Medulla oblongata (tissue), 1 donor: ENCODE measurements around the gene PDE7B.
"Not testable (repeated sequence)": the region's sequence is repeated elsewhere in the genome, so short reads cannot be mapped to it uniquely, and the experiment has no call there.

ENCODE experiments used
- DNase-seq: peaks from one replicate; pipeline ENCODE4 v3.0.0-alpha.2; 2015; ENCODE audit errors: extremely low spot score

The PDE7B gene

DNA sequence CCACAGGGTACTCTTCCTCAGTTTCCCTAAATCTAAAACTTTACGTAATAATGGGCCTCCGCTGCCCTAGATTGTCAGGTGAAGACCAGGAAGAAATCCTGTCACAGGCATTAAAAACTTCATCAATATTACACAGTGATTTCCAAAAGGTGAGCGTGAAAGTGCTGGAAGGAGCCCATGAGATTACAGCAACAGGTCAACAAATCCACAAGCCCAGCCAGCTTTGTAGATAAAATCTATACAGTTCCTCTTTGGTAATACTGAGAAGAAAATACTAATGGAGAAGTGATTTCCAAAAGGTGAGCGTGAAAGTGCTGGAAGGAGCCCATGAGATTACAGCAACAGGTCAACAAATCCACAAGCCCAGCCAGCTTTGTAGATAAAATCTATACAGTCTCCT lies 254.3 kb downstream of the PDE7B start:
- DNase-seq = not testable (repeated sequence)

DNA sequence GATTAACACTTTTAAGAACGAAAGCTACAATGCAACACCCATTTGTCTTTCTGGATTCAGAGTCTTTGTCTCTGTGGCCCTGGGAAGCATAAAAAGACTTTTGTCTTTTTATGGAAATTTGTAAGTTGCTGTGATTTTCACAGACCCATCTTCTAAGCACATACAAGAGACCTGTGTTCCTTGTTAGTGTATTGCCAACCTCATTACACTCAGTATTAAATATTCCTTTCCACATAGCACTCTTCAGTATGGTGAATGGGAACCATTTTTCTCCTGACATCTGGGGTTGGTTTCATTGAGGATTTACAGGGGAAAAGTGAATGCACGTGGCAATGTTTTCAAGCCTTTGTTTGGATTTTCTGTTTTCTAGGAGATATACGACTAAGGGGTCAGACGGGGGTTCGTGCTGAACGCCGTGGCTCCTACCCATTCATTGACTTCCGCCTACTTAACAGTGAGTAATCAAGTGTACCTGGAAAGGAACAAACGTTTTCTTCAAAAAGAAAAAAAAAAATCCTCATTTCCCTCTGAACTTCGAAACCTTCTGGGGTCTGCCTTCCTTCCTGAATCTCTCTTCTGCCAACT lies 257.0 kb downstream of the PDE7B start:
- DNase-seq = no peak

DNA sequence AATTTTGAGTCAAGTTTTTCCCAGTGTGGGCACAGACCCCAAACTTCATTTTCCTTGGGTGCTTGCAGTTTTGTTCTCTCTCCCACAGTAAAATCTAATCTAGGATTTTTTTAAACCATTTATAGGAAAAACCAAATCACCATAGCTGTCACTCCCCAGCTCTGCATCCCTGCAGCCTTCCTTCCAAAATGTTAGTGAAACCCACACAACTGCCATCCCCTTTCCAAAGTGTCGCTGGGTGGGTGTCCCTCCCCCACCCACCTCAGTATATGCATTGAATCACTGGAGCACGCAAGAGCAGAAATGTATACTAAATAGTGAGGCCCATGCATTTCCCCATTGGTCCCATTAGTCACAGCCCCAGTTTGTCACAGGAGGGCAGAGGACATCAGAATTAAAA lies 260.3 kb downstream of the PDE7B start:
- no peak for DNase-seq

DNA sequence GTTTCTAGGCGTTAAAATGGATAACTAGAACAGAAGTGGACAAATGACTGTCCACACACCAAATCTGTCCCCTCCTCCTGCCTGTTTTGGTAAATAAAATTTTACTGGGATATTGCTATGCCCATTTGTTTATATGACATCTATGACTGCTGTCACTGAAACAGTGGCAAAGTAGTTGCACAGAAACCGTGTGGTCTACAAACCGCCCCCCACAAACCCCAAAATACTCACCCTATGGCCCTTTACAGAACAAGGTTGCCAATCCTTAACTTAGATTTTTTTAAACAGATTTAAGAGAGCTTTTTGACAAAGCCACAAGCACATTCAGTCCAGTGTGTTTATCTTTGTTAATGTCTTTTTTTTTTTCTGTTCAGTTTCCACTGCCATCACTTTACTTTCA lies 260.8 kb downstream of the PDE7B start:
- DNase-seq = no peak

DNA sequence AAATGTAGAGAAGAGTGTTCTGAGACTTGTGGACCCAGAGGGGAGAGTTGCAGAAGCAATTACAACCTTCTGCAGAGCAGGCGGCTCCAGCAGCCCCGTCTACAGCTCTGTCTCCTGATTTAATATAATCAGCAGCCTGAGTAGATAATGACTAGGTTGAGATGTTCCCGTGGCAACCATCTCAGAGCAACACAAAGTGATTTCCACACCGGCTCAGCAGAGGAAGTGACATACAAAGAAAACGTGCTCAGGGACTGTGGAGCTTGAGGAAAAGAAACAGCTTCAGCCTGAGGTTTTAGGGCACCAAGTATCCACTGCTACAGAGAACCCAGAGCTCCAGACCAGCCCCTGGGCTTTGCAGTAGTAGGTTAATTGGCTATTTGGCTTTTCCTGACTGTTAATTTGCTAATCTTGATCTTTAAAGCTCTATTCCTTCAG lies 262.3 kb downstream of the PDE7B start:
- DNase-seq = no peak

DNA sequence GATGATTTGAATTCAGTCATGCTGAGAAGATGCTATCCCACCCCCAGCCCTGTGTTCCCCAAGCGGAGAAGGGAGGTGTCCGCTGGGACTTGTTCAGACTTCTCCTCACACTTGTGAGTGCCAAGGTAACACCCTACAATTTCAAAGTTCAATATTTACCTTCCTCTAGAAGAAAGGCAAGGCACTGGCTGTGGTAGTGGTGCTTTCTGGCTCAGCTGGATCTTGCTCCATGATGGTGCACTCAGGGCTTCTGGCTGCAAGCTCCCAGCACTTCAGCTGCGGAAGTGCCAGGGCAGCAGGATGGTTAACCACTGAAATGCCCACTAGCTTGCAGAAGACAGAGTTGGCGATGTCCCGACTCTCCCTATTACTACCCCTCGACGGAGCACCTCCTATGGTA lies 263.2 kb downstream of the PDE7B start:
- DNase-seq = no peak

DNA sequence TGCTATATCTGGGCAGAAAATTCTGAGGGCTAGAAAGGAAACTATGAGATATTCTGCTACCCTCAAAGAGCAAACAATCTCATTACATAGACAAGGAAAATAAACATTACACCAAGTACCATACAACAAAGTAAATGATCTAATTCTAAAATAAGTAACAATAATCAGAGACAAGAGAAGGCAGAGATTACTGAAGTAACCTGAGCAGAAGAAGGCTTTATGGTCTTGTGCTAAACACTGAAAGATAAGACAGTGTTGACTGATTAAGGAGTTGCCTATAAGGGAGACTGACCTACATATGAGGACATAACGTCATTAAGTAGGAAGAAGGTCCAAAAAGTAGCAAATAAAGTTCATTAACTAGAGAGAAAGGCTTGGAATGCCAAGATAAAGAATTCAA lies 264.4 kb downstream of the PDE7B start:
- DNase-seq = no peak

DNA sequence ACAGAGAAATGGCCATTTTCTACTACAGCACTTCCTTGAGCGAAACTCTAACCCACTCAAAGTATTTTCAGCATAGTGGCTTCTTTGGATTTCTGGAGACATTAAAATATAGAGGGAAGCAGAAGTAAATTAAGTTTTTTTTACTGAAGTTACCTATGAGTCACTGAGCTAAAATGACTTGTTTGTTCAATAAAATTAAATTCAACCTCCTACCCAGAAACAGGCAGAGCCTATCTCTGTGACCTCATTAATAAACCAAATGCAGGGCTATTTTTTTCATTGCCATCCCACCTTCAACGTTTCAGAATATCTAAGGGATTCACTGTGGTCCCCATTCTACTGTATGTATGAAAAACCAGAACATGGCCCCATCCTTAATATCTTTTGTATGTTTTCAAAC lies 265.6 kb downstream of the PDE7B start:
- no peak for DNase-seq

DNA sequence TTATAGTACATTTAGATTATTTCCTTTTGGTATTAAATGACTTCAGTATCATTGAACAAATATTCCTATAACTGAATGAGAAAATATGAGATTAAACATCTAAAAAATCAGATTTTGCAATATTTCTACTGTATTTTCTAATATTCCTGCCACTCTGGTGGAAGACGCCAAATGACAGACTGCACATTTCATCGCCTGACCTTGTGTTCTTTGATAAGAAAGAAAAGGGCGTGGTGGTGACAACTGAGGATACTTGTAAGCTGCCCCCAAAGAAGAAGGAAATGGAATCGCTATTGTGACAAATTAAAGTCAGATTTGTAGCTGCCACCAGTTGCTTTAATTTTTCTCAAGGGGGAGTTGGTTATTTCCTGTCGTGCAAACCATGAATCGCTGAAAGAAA lies 267.3 kb downstream of the PDE7B start:
- DNase-seq = no peak

DNA sequence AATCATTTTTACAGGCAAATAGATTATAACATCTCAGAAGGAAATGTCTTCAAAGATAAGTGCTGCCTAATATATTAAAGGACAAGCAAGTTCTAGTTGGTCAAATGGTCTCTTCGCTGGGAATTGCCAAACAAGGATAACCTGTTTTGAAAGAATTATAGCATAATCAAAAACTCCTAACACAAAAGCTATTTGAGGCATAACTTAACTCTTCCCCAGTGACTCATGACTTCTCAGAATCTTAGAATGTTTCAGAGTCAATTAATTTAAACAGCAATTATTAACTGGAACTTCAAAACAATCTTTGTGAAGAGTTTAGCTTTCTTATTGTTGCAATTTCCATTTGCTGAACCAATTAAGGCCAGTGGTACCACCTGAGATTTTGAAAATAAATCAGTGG lies 272.0 kb downstream of the PDE7B start:
- DNase-seq = no peak

DNA sequence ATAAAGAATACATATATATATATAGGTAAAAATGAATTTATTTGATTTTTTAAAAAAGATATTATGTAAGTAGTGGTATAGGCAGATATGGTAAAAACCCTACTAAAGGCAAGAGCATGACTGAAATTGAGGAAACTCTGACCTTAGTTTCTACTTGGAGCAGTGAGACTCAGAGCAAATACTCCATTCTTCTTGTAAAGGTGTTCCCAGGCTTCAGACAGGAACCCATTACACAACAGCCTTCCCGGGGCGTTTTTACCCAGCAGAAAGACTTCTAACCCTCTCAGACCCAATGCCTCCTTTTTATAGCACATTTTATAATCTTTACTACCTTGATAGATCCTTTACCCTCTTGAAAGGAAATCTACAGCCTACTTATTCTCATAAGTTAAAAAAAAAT lies 274.1 kb downstream of the PDE7B start:
- DNase-seq = no peak

DNA sequence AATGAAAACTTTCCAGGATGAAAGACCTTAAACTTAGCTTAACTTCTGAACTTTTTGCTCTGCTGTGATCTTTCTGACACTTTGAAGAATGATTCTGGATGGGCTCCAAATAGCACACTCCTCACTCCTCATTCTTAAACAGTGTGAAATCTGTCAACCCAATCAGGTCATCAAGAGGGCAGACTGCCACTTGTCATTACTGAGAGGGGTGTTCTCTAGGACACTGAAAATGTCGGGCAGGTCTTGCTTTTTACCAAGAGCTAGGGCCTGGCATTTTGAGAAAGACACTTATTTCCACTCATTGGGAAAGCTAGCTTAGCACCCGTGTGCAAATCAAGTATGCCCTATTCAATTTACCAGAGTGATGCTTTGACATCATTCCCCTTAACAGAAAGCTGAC lies 276.4 kb downstream of the PDE7B start:
- no peak for DNase-seq

DNA sequence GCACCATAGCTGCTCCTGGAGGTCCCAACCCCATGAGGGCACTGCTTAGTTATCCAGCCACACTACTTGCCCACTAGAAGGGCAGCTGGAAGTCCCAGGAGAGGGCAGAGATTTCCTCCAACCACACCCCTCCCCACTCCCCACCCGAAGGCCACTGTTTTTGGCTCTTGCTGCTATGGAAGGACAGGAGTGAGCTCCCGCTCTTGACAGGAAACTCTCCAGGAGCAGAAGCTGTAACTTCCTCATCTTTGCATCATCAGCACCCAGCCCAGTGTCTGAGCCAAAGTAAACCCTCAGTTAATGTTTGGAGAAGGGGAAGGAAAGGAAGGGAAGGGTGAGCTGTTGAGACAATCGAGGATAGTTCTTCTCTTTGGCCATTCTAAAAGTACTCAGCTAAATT lies 277.9 kb downstream of the PDE7B start:
- DNase-seq = no peak

DNA sequence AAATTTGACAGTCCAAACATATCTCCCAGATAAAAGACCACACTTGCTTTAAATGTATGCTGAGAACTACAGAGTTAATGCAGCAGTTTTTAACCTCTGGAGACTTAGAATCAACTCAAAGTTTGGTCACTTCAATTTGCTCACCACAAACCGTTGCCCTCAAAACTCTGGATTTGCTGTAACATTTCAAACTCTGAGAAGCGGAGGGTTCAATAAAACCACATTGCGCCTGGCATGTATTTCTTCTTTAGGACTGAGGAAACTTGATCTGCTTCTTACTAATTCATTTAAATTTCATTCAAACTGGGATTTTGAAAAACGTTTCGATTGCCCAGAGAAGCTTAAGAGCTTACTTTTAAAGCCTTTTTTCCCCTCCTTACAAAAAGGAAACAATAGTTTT lies 282.8 kb downstream of the PDE7B start:
- no peak for DNase-seq

DNA sequence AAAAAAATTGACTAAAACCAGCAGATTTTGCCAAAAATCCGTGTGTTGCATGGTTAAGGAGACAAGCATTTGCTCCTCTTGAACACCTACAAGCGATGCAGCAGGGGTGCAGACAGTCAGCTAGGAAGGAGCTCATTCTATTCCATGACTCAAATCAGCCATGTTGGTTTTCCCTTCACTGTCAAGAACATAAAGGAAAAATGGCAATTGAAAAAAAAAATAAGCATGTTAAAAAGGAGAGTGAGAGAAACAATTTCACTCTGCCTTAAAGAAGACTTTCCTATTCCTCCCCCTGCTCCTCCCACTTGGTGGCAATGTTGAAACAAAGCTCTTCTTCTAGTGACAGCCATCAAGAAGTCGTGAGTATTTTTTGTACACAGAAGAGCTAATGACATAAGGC lies 283.2 kb downstream of the PDE7B start:
- DNase-seq = no peak

DNA sequence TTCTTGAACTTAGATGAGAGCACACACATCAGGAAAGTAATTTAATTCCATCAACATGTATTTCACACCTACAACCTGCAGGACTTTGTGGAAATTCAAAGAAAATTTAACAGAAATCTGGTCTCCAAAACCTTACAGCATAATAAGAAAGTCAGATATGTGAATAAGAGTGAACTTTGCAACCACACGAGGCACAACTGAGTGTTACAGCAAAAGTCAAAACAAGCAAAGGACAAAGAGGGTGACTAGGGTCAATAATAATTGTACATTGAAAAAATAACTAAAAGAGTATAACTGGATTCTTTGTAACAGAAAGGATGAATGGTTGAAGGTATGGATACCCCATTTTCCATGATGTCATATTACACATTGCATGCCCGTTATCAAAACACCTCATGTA lies 284.8 kb downstream of the PDE7B start:
- DNase-seq = no peak

DNA sequence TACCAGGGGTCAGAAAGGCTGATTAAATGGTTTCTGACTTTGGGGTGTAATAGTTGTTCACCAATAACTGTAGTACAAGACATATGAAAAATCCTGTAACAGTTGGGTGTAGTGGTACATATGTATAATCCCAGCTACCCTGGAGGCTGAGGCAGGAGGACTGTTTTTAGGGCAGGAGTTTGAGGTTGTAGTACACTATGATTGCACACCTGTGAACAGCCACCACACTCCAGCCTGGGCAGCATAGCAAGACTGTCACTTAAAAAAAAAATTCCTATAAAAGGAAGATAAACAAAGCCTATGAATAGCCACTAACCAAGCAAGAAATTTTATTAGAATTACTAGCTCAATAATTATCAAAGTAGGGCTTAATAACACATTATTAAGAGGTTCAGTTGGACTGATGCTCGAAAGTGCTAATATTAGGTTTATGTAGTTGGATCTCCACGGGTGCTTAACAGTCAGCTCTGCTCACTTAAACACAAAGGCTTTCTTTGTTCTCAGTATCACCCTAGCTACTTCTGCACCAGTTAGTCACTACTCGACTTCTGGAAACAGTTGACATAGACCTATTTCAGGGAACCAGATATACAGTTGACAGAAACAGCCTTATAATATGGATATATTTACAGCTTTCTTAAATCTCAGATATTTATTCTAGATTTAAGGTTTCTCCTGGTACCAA lies 285.6 kb downstream of the PDE7B start:
- peak; percentile 19 for DNase-seq

DNA sequence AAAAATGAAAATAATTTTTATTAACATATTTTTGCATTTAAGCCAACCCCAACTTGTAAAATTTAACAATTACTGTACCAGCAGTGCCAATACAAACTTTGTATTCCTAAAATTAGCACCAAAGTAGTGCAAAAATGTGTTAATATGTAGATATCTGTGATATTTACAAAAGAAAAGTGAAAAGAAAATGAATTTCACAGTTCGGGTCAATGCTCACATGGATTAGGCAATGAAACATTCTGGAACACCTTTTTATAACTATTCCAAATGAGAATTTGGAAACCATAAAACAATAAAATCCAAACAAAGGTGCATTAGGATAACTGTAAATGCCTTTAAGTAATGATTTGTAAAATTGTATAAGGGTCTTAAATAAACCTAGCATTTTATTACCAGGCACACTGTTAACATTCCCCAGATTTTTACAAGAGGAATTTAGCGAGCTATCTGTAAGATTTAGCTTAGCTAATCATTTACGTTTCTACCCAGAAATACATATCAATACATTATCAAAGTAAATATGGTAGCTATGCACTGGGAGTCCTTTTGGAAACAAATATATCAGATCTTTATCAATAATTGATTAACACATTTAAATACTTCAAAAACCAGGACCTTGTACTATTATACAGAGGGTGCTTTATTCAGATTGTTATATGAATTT lies 286.4 kb downstream of the PDE7B start:
- no peak for DNase-seq

DNA sequence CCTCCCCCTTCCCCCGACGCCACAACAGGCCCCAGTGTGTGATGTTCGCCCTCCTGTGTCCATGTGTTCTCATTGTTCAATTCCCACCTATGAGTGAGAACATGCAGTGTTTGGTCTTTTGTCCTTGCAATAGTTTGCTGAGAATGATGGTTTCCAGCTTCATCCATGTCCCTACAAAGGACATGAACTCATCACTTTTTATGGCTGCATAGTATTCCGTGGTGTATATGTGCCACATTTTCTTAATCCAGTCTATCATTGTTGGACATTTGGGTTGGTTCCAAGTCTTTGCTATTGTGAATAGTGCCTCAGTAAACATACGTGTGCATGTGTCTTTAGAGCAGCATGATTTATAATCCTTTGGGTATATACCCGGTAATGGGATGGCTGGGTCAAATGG lies 287.6 kb downstream of the PDE7B start:
- DNase-seq = not testable (repeated sequence)

DNA sequence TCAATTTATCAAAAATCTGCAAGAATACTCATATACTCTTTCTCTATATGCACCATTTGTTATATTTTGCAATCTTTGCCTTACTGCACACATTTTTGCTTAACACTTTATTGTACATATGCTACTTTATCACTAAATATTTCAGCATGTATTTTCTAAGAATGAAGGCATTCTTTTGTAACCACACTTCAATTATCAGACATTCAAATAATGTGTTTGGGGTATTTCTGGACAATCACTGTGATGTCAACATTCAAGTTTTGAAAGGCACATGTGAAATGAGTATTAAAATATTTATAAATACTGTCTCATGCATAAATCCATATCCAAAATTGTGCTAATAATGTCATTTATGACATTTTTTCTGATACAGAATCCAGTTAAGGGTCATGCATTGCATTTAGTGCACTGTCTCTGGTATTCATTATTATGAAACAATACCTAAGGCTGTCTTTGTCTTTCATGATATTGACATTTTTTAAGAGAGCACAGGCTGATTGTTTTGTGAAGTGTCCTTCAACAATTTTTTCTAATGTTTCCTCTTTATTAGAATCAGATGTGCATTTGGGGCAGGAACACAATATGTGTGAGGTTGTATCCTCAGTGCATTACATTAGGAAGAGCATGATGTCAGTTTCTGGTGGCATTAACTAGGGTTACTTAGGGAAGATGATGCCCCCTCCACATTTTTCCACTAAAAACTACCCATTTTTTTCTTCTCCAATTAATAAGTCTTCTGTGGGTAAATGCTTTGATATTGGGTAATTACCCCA lies 292.9 kb downstream of the PDE7B start:
- no peak for DNase-seq

DNA sequence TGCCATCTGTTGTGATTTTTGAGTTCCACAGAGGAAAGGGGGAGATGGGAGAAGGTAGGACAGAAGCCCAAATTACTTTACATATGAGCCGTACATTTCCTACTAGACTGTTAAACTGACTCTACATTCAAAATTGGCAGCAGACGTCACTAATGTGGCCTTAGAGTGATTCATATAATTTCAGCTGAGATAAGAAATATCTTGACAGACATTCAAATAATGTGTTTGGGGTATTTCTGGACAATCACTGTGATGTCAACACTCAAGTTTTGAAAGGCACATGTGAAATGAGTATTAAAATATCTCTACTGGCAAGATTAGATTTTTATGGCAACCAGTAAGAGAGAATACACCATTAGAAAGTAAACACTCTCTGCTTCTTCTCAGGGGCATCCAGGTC lies 294.6 kb downstream of the PDE7B start:
- DNase-seq = no peak

DNA sequence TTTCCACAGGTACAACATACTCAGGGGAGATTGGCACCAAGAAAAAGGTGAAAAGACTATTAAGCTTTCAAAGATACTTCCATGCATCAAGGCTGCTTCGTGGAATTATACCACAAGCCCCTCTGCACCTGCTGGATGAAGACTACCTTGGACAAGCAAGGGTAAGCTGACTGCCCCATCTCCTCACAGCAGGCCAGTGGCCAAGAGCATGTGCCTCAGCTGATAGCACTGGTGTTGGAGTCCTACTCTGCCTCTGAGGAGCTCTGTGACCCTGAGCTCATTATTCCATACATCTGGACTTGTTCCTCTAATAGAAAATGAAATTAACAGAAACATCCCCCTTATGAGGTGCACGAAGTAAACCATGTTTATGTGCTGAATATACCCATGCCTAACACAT lies 295.8 kb downstream of the PDE7B start:
- DNase-seq = no peak

DNA sequence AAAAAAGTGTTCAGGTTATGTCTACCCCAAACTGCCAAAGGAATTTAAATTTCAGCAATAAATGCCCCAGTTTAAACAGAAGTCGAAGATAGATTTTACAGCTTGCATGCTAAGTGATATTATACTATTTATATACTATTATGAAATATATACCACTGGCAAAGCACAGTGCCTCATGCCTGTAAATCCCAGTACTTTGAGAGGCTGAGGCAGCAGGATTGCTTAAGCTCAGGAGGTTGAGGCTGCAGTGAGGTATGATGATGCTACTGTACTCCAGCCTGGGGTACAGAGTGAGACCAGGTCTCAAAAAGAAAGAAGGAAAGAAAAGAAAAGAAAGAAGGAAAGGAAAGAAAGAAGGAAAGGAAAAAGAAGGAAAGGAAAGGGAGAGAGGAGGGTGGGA lies 296.6 kb downstream of the PDE7B start:
- DNase-seq = no peak
